H9 (cell line): ENCODE measurements around the gene ZSCAN30. TPM values are rescaled to one million over a fixed set of nuclear protein-coding genes. Genes with fewer than 3 reads are reported as not detected.
A peak's percentile ranks its signal among the peaks of the same experiment; 100 is the strongest.

ENCODE experiments used
- DNase-seq: peaks from one replicate; pipeline ENCODE4 v3.0.0-alpha.2; 2017
- H2AFZ ChIP-seq: one replicate; pipeline ENCODE4 v1.6.1; 2013; ENCODE audit warnings: mild to moderate bottlenecking, low read length, control low read depth, moderate library complexity
- H2AK5ac ChIP-seq: 2 replicates; pipeline ENCODE4 v1.6.1; 2013; ENCODE audit warnings: low read length, control low read depth, mixed read lengths; ENCODE audit not compliant: insufficient read length
- H2BK120ac ChIP-seq: one replicate; pipeline ENCODE4 v1.6.1; 2013; ENCODE audit warnings: low read depth, mild to moderate bottlenecking, low read length, control low read depth, inconsistent platforms; ENCODE audit not compliant: poor library complexity, severe bottlenecking
- H2BK12ac ChIP-seq: 2 replicates; pipeline ENCODE4 v1.6.1; 2013; ENCODE audit warnings: low read length, control low read depth, mixed read lengths, low read depth; ENCODE audit not compliant: insufficient read length
- H2BK15ac ChIP-seq: 2 replicates; pipeline ENCODE4 v1.6.1; 2013; ENCODE audit warnings: low read depth, low read length, control low read depth
- H2BK20ac ChIP-seq: one replicate; pipeline ENCODE4 v1.6.1; 2013; ENCODE audit warnings: low read depth, mild to moderate bottlenecking, low read length, control low read depth, inconsistent platforms; ENCODE audit not compliant: poor library complexity, severe bottlenecking
- H2BK5ac ChIP-seq: 2 replicates; pipeline ENCODE4 v1.6.1; 2013; ENCODE audit warnings: low read length, control low read depth, mixed read lengths; ENCODE audit not compliant: insufficient read length
- H3K14ac ChIP-seq: 2 replicates; pipeline ENCODE4 v1.6.1; 2013; ENCODE audit warnings: low read length, control low read depth; ENCODE audit not compliant: insufficient read depth
- H3K18ac ChIP-seq: 2 replicates; pipeline ENCODE4 v1.6.1; 2013; ENCODE audit warnings: low read depth, mild to moderate bottlenecking, mixed read lengths, low read length, control low read depth; ENCODE audit not compliant: insufficient read length
- H3K23ac ChIP-seq: 2 replicates; pipeline ENCODE4 v1.6.1; 2013; ENCODE audit warnings: low read length, control low read depth, mixed read lengths, low read depth; ENCODE audit not compliant: insufficient read length
- H3K23me2 ChIP-seq: 2 replicates; pipeline ENCODE4 v1.6.1; 2013; ENCODE audit warnings: low read depth, mild to moderate bottlenecking, mixed read lengths, low read length, control low read depth; ENCODE audit not compliant: insufficient read length, poor library complexity, severe bottlenecking
- H3K27ac ChIP-seq: 2 replicates; pipeline ENCODE4 v1.5.1; 2013; ENCODE audit warnings: low read length, control low read depth, mixed read lengths, low read depth; ENCODE audit not compliant: insufficient read length
- H3K27me3 ChIP-seq: 2 replicates; pipeline ENCODE4 v1.6.1; 2013; ENCODE audit warnings: low read length, control low read depth, inconsistent platforms; ENCODE audit not compliant: insufficient read depth
- H3K4ac ChIP-seq: 2 replicates; pipeline ENCODE4 v1.6.1; 2013; ENCODE audit warnings: low read depth, mild to moderate bottlenecking, control low read depth, inconsistent platforms, low read length, moderate library complexity
- H3K4me1 ChIP-seq: 2 replicates; pipeline ENCODE4 v1.6.1; 2013; ENCODE audit warnings: low read length, control low read depth, inconsistent platforms; ENCODE audit not compliant: insufficient read depth
- H3K4me2 ChIP-seq: 2 replicates; pipeline ENCODE4 v1.6.1; 2013; ENCODE audit warnings: low read length, control low read depth, mixed read lengths; ENCODE audit not compliant: insufficient read length, insufficient read depth
- H3K56ac ChIP-seq: 2 replicates; pipeline ENCODE4 v1.6.1; 2013; ENCODE audit warnings: low read depth, mild to moderate bottlenecking, mixed read lengths, low read length, control low read depth; ENCODE audit not compliant: insufficient read length
- H3K79me1 ChIP-seq: 2 replicates; pipeline ENCODE4 v1.6.1; 2013; ENCODE audit warnings: low read depth, mild to moderate bottlenecking, moderate library complexity, low read length, control low read depth, inconsistent platforms; ENCODE audit not compliant: insufficient read depth, poor library complexity, severe bottlenecking
- H3K79me2 ChIP-seq: 2 replicates; pipeline ENCODE4 v1.6.1; 2013; ENCODE audit warnings: low read length, control low read depth, inconsistent platforms; ENCODE audit not compliant: insufficient read depth
- H3K9ac ChIP-seq: 2 replicates; pipeline ENCODE4 v1.6.1; 2013; ENCODE audit warnings: low read length, control low read depth, mixed read lengths; ENCODE audit not compliant: insufficient read length; ENCODE audit errors: extremely low read depth
- H3K9me3 ChIP-seq: one replicate; pipeline ENCODE4 v1.6.1; 2013; ENCODE audit warnings: low read depth, low read length, inconsistent platforms; ENCODE audit not compliant: control insufficient read depth
- H3T11ph ChIP-seq: one replicate; pipeline ENCODE4 v1.6.1; 2013; ENCODE audit warnings: mild to moderate bottlenecking, low read length, control low read depth, inconsistent platforms
- H4K20me1 ChIP-seq: one replicate; pipeline ENCODE4 v1.6.1; 2013; ENCODE audit not compliant: control insufficient read depth, insufficient read length, insufficient read depth
- H4K5ac ChIP-seq: 2 replicates; pipeline ENCODE4 v1.6.1; 2013; ENCODE audit warnings: low read depth, mild to moderate bottlenecking, mixed read lengths, low read length, control low read depth; ENCODE audit not compliant: insufficient read length
- H4K8ac ChIP-seq: replicated peaks from 2 replicates; pipeline ENCODE4 v1.6.1; 2013; ENCODE audit warnings: low read length, control low read depth, mixed read lengths, low read depth; ENCODE audit not compliant: insufficient read length
- H4K91ac ChIP-seq: 2 replicates; pipeline ENCODE4 v1.6.1; 2013; ENCODE audit warnings: low read depth, mild to moderate bottlenecking, moderate library complexity, mixed read lengths, low read length, control low read depth; ENCODE audit not compliant: insufficient read length
- H3K27ac Mint-ChIP-seq, 3 experiments: 2 replicates in 2 of 3; 3 replicates in 1 of 3; pipeline ENCODE4 v1.8.0; 2020 to 2021; ENCODE audit warnings: mixed read lengths in 3 of 3, mild to moderate bottlenecking in 1 of 3, moderate library complexity in 1 of 3
- H3K27me3 Mint-ChIP-seq: 2 replicates; pipeline ENCODE4 v1.8.0; 2021; ENCODE audit warnings: low read depth, mild to moderate bottlenecking, moderate library complexity, mixed read lengths
- H3K36me3 Mint-ChIP-seq, 3 experiments: 2 replicates in 2 of 3; 3 replicates in 1 of 3; pipeline ENCODE4 v1.8.0; 2020 to 2021; ENCODE audit warnings: low read depth in 3 of 3, mixed read lengths in 3 of 3; ENCODE audit not compliant: insufficient read depth in 1 of 3
- H3K4me1 Mint-ChIP-seq, 2 experiments: 2 replicates each; pipeline ENCODE4 v1.8.0; 2020; ENCODE audit warnings: mixed read lengths in 2 of 2
- H3K4me3 Mint-ChIP-seq, 2 experiments: 2 replicates in 1 of 2; 3 replicates in 1 of 2; pipeline ENCODE4 v1.8.0; 2020 to 2021; ENCODE audit warnings: mild to moderate bottlenecking in 2 of 2, mixed read lengths in 2 of 2, moderate library complexity in 1 of 2
- H3K9me3 Mint-ChIP-seq, 2 experiments: 2 replicates in 1 of 2; 3 replicates in 1 of 2; pipeline ENCODE4 v1.8.0; 2020; ENCODE audit warnings: mild to moderate bottlenecking in 2 of 2, mixed read lengths in 2 of 2, moderate library complexity in 1 of 2
- WGBS: extraction: QIAGEN DNeasy Blood & Tissue Kit; methylation state at CpG from one replicate; pipeline ENCODE4 v1.1.7; 2013; ENCODE audit warnings: missing lambda C conversion rate, low lambda C conversion rate, mixed read lengths; ENCODE audit not compliant: insufficient read length; ENCODE audit errors: extremely low coverage; 5-methylcytosine and 5-hydroxymethylcytosine counted together
- total RNA-seq: library from RNA; stranded (reverse); gene quantifications from 2 replicates; pipeline ENCODE4 v1.2.1, GENCODE V29; 2021
- TF ChIP-seq, protein P1 (sequence below): fragments of 200-600 bp; sonication (generic); conservative IDR thresholded peaks from 3 replicates; pipeline ENCODE4 v1.8.0; 2021; ENCODE audit warnings: antibody characterized with exemption, mild to moderate bottlenecking

ZSCAN30 gene
- total RNA-seq, 1 experiment from 2014 or later: 11.6 TPM

GRCh38 chr18:35291166-35291565 is 1.1 kb upstream of the ZSCAN30 start:
- H3K27ac ChIP-seq: no peak overlapping the region
- no peak overlapping the region for H4K91ac ChIP-seq
- no peaks in the 10 kb centered on the region for H3K9me3 ChIP-seq
- WGBS: no CpG with 5 or more reads among the region's 2 CpGs
- no peak overlapping the region for H2BK120ac ChIP-seq
- peaks cover 21 to 46% (median 31%) of the 10 kb centered on the region in 3 experiments for H3K36me3 Mint-ChIP-seq
- no peaks in the 10 kb centered on the region for H3K27me3 Mint-ChIP-seq
- no peak overlapping the region for H2AK5ac ChIP-seq
- peaks cover 16 to 22% of the 10 kb centered on the region in 2 experiments for H3K9me3 Mint-ChIP-seq
- H3K79me2 ChIP-seq: no peaks in the 10 kb centered on the region
- TF ChIP-seq, protein P1, sequence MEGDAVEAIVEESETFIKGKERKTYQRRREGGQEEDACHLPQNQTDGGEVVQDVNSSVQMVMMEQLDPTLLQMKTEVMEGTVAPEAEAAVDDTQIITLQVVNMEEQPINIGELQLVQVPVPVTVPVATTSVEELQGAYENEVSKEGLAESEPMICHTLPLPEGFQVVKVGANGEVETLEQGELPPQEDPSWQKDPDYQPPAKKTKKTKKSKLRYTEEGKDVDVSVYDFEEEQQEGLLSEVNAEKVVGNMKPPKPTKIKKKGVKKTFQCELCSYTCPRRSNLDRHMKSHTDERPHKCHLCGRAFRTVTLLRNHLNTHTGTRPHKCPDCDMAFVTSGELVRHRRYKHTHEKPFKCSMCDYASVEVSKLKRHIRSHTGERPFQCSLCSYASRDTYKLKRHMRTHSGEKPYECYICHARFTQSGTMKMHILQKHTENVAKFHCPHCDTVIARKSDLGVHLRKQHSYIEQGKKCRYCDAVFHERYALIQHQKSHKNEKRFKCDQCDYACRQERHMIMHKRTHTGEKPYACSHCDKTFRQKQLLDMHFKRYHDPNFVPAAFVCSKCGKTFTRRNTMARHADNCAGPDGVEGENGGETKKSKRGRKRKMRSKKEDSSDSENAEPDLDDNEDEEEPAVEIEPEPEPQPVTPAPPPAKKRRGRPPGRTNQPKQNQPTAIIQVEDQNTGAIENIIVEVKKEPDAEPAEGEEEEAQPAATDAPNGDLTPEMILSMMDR: no peak
- peak overlapping the region; percentile 96 to 97 for H3K4me3 Mint-ChIP-seq
- H2BK15ac ChIP-seq: no peak overlapping the region
- H2AFZ ChIP-seq: no peak overlapping the region
- no peak overlapping the region for H2BK5ac ChIP-seq
- no peak overlapping the region for H2BK20ac ChIP-seq
- peaks cover 14 to 18% of the 10 kb centered on the region in 2 experiments for H3K4me1 Mint-ChIP-seq
- no peak overlapping the region for H3K4ac ChIP-seq
- H3T11ph ChIP-seq: no peak overlapping the region
- H2BK12ac ChIP-seq: no peak overlapping the region
- peaks cover 3% of the 10 kb centered on the region for H3K79me1 ChIP-seq
- no peak overlapping the region for H4K8ac ChIP-seq
- DNase-seq: no peak
- peak overlapping the region; percentile 92 for H3K9ac ChIP-seq
- no peaks in the 10 kb centered on the region for H3K27me3 ChIP-seq
- H3K27ac Mint-ChIP-seq: no peak overlapping the region
- H3K56ac ChIP-seq: no peak overlapping the region
- H3K4me1 ChIP-seq: no peaks in the 10 kb centered on the region
- no peak overlapping the region for H3K23ac ChIP-seq
- no peaks in the 10 kb centered on the region for H4K20me1 ChIP-seq
- H3K18ac ChIP-seq: no peak overlapping the region
- H3K14ac ChIP-seq: no peak overlapping the region
- peaks cover 8% of the 10 kb centered on the region for H3K23me2 ChIP-seq
- no peak overlapping the region for H4K5ac ChIP-seq
- H3K4me2 ChIP-seq: peak overlapping the region; percentile 90
